ENCODE measurements around the gene LRP8. TPM values are rescaled to one million over a fixed set of nuclear protein-coding genes. Genes with fewer than 3 reads are reported as not detected.

The LRP8 gene
- polyA plus RNA-seq, 1 donor (not counting 4 experiments of a cell fraction or from before 2014, with no cell fraction given), result 31.0 TPM

- dilution Hi-C loops (cut with MboI; ENCODE audit: extremely low pct_ligation_motif_present, low sequenced_read_pairs), result no loop called here
- Histone ChIP-seq H2AFZ (ENCODE audit: control insufficient read depth, low read length) (no peak overlapping the region), H3K9ac (ENCODE audit: control insufficient read depth, extremely low read depth, insufficient read depth, low read length) (no peak overlapping the region), H3K79me2 (ENCODE audit: control insufficient read depth, insufficient read depth, low read length) (no peaks in the 10 kb centered on the region), H3K27me3 (ENCODE audit: control insufficient read depth, extremely low read depth, insufficient read depth, low read length) (peaks cover 16% of the 10 kb centered on the region), H3K36me3 (ENCODE audit: control insufficient read depth in 2 of 2, extremely low read depth in 1 of 2, insufficient read depth in 2 of 2, low read length in 2 of 2) (no peaks in the 10 kb centered on the region), H3K4me3 (ENCODE audit: control insufficient read depth in 2 of 3, extremely low read depth in 1 of 3, insufficient read depth in 2 of 3, low read depth in 1 of 3, low read length in 3 of 3) (no peak overlapping the region), H4K20me1 (ENCODE audit: control insufficient read depth, extremely low read depth, insufficient read depth, low read length) (no peaks in the 10 kb centered on the region), H3K9me3 (ENCODE audit: control insufficient read depth, low read depth, low read length) (no peaks in the 10 kb centered on the region), H3K9me1 (ENCODE audit: control insufficient read depth, extremely low read depth, insufficient read depth, low read length) (peaks cover 2% of the 10 kb centered on the region), H3K4me1 (ENCODE audit: control insufficient read depth, extremely low read depth, insufficient read depth, low read length) (peaks cover 6% of the 10 kb centered on the region), H3K4me2 (ENCODE audit: control insufficient read depth, extremely low read depth, insufficient read depth, low read depth, low read length) (no peak overlapping the region), H3K27ac (ENCODE audit: control insufficient read depth, insufficient read depth, low read length) (no peak overlapping the region)
- DNase-seq (ENCODE audit: low read depth, low spot score), result no peak
- TF ChIP-seq EZH2 (IDR thresholded peaks at IDR 0.05; ENCODE audit: low read length), result no peak
- no peak for TF ChIP-seq CTCF (optimal IDR thresholded peaks at IDR 0.05 in 1 of 3, IDR thresholded peaks at IDR 0.05 in 1 of 3, conservative IDR thresholded peaks at IDR 0.05 in 1 of 3; ENCODE audit: extremely low read depth in 1 of 3, insufficient read depth in 2 of 3, low read length in 3 of 3)
- FAIRE-seq, result no peak
These were observed 49.0 kb upstream of the LRP8 start for GRCh38 chr1:53376742-53377437.

GRCh38 chr1:53376041-53376461 is 48.2 kb upstream of the LRP8 start:
- Histone ChIP-seq H2AFZ (ENCODE audit: control insufficient read depth, low read length) (no peak overlapping the region), H3K9me1 (ENCODE audit: control insufficient read depth, extremely low read depth, insufficient read depth, low read length) (no peaks in the 10 kb centered on the region), H3K79me2 (ENCODE audit: control insufficient read depth, insufficient read depth, low read length) (no peaks in the 10 kb centered on the region), H3K27me3 (ENCODE audit: control insufficient read depth, extremely low read depth, insufficient read depth, low read length) (peaks cover 16% of the 10 kb centered on the region), H4K20me1 (ENCODE audit: control insufficient read depth, extremely low read depth, insufficient read depth, low read length) (no peaks in the 10 kb centered on the region), H3K4me2 (ENCODE audit: control insufficient read depth, extremely low read depth, insufficient read depth, low read depth, low read length) (no peak overlapping the region), H3K36me3 (ENCODE audit: control insufficient read depth in 2 of 2, extremely low read depth in 1 of 2, insufficient read depth in 2 of 2, low read length in 2 of 2) (no peaks in the 10 kb centered on the region), H3K9me3 (ENCODE audit: control insufficient read depth, low read depth, low read length) (no peaks in the 10 kb centered on the region), H3K4me1 (ENCODE audit: control insufficient read depth, extremely low read depth, insufficient read depth, low read length) (no peaks in the 10 kb centered on the region), H3K9ac (ENCODE audit: control insufficient read depth, extremely low read depth, insufficient read depth, low read length) (no peak overlapping the region), H3K4me3 (ENCODE audit: control insufficient read depth in 2 of 3, extremely low read depth in 1 of 3, insufficient read depth in 2 of 3, low read depth in 1 of 3, low read length in 3 of 3) (no peak overlapping the region), H3K27ac (ENCODE audit: control insufficient read depth, insufficient read depth, low read length) (no peak overlapping the region)
- DNase-seq (ENCODE audit: low read depth, low spot score), result no peak
- FAIRE-seq, result no peak
- no peak for TF ChIP-seq CTCF (optimal IDR thresholded peaks at IDR 0.05 in 1 of 3, IDR thresholded peaks at IDR 0.05 in 1 of 3, conservative IDR thresholded peaks at IDR 0.05 in 1 of 3; ENCODE audit: extremely low read depth in 1 of 3, insufficient read depth in 2 of 3, low read length in 3 of 3)
- no peak for TF ChIP-seq EZH2 (IDR thresholded peaks at IDR 0.05; ENCODE audit: low read length)
- dilution Hi-C loops (cut with MboI; ENCODE audit: extremely low pct_ligation_motif_present, low sequenced_read_pairs), result no loop called here
